HFF-Myc (cell line): ENCODE measurements around the gene ISCA2.

Source experiments
- DNase-seq: peaks from one replicate; pipeline ENCODE4 v3.0.0-alpha.2; 2011; ENCODE audit warnings: low read depth; ENCODE audit errors: extremely low read depth
- H3K4me3 ChIP-seq: replicated peaks from 2 replicates; pipeline ENCODE4 v1.5.1; 2011; ENCODE audit warnings: low read depth, mild to moderate bottlenecking, control low read depth, low read length
- CTCF ChIP-seq: IDR thresholded peaks from 2 replicates; pipeline ENCODE4 v1.5.1; 2012; ENCODE audit warnings: mild to moderate bottlenecking, low read depth, low read length, control low read depth; ENCODE audit errors: missing control alignments

Gene ISCA2

GRCh38 chr14:74524812-74525135 lies 31.2 kb downstream of the ISCA2 start:
- no peak for DNase-seq
- no peak for TF ChIP-seq CTCF
- H3K4me3 ChIP-seq = no peak overlapping the region

- H3K4me3 ChIP-seq = no peak overlapping the region
- TF ChIP-seq CTCF = no peak
- DNase-seq = no peak
Measured at GRCh38 chr14:74525361-74525851, 31.8 kb downstream of the ISCA2 start.

GRCh38 chr14:74526854-74527585 lies 33.5 kb downstream of the ISCA2 start:
- no peak overlapping the region for H3K4me3 ChIP-seq
- no peak for DNase-seq
- no peak for TF ChIP-seq CTCF

- DNase-seq = no peak
- TF ChIP-seq CTCF = no peak
- no peak overlapping the region for H3K4me3 ChIP-seq
Measured at GRCh38 chr14:74527736-74528280, 34.2 kb downstream of the ISCA2 start.

GRCh38 chr14:74528406-74528805 lies 34.8 kb downstream of the ISCA2 start:
- no peak overlapping the region for H3K4me3 ChIP-seq
- TF ChIP-seq CTCF = no peak
- DNase-seq = no peak

- TF ChIP-seq CTCF = no peak
- H3K4me3 ChIP-seq = no peak overlapping the region
- DNase-seq = no peak
Measured at GRCh38 chr14:74528886-74529285, 35.3 kb downstream of the ISCA2 start.
